ENCODE measurements around the gene RRM2. TPM values are rescaled to one million over a fixed set of nuclear protein-coding genes. Genes with fewer than 3 reads are reported as not detected.
A peak's percentile ranks its signal among the peaks of the same experiment; 100 is the strongest.

RRM2 gene
- total and polyA plus RNA-seq, 2 experiments from 2014 or later: 23.5 to 79.2 TPM

- H3K79me2 ChIP-seq (ENCODE audit: insufficient read depth): no peaks in the 10 kb centered on the region
- 0 to 2% methylated on average over 25 to 35 of the region's 53 CpGs for WGBS, 2 experiments (ENCODE audit: low coverage in 1 of 2, low lambda C conversion rate in 2 of 2, missing lambda C conversion rate in 2 of 2)
- TF ChIP-seq EZH2phosphoT487 (IDR thresholded peaks at IDR 0.05; ENCODE audit: insufficient read depth, low read depth) (no peak), EZH2 (IDR thresholded peaks at IDR 0.05; ENCODE audit: insufficient read depth, poor library complexity, severe bottlenecking) (no peak)
- peak overlapping the region; percentile 61 for H3K4me3 ChIP-seq
- peak overlapping the region; percentile 40 for H3K27ac ChIP-seq
- peak overlapping the region; percentile 71 for H2AFZ ChIP-seq
- DNase-seq: peak; percentile 84
- peak overlapping the region; percentile 72 for H3K9ac ChIP-seq
- H3K4me1 ChIP-seq (ENCODE audit: insufficient read depth): peaks cover 14% of the 10 kb centered on the region; the same call in 1 of the 2 replicates
- H3K9me3 ChIP-seq (ENCODE audit: low read depth): no peaks in the 10 kb centered on the region
- no peaks in the 10 kb centered on the region for H4K20me1 ChIP-seq (ENCODE audit: insufficient read depth)
- no peaks in the 10 kb centered on the region for H3K36me3 ChIP-seq (ENCODE audit: low read depth)
- in situ Hi-C loops (cut with MboI): loop anchor here (10.0 kb wide), 1 partner anchor 355 kb away; no protein-coding TSS in a partner anchor
- peaks cover 15% of the 10 kb centered on the region; the same call in 1 of the 2 replicates for H3F3A ChIP-seq (ENCODE audit: insufficient read depth)
- peak overlapping the region; percentile 61 for H3K4me2 ChIP-seq (ENCODE audit: unreplicated experiment)
- H3K9me2 ChIP-seq (ENCODE audit: insufficient read depth): no peaks in the 10 kb centered on the region
- peaks cover 36% of the 10 kb centered on the region for H3K27me3 ChIP-seq (replicated peaks; ENCODE audit: insufficient read depth)
Measured at GRCh38 chr2:10079266-10079869, 43.2 kb upstream of the RRM2 start.

- Histone ChIP-seq H3K9ac (peak within 1 kb of the TSS; percentile 72), H3F3A (ENCODE audit: insufficient read depth) (peaks cover 15% of the 10 kb centered on the region; the same call in 1 of the 2 replicates), H3K4me1 (ENCODE audit: insufficient read depth) (peaks cover 14% of the 10 kb centered on the region; the same call in 1 of the 2 replicates), H3K4me3 (peak within 1 kb of the TSS; percentile 61), H3K27ac (peak within 1 kb of the TSS; percentile 40), H3K79me2 (ENCODE audit: insufficient read depth) (no peaks in the 10 kb centered on the region), H3K36me3 (ENCODE audit: low read depth) (no peaks in the 10 kb centered on the region), H3K27me3 (replicated peaks; ENCODE audit: insufficient read depth) (peaks cover 41% of the 10 kb centered on the region), H3K9me2 (ENCODE audit: insufficient read depth) (no peaks in the 10 kb centered on the region), H2AFZ (peak within 1 kb of the TSS; percentile 71), H4K20me1 (ENCODE audit: insufficient read depth) (no peaks in the 10 kb centered on the region), H3K4me2 (ENCODE audit: unreplicated experiment) (peak within 1 kb of the TSS; percentile 61), H3K9me3 (ENCODE audit: low read depth) (no peaks in the 10 kb centered on the region)
- peak; percentile 66 for DNase-seq
- TF ChIP-seq EZH2phosphoT487 (IDR thresholded peaks at IDR 0.05; ENCODE audit: insufficient read depth, low read depth): no peak
- TF ChIP-seq EZH2 (IDR thresholded peaks at IDR 0.05; ENCODE audit: insufficient read depth, poor library complexity, severe bottlenecking): no peak
- in situ Hi-C loops (cut with MboI): loop anchor here (10.0 kb wide), 1 partner anchor 355 kb away; no protein-coding TSS in a partner anchor
- WGBS, 2 experiments (ENCODE audit: low coverage in 1 of 2, low lambda C conversion rate in 2 of 2, missing lambda C conversion rate in 2 of 2): 0 to 3% methylated on average over 15 to 47 of the region's 98 CpGs
Measured at GRCh38 chr2:10079870-10080535, 42.5 kb upstream of the RRM2 start, which contains the start of gene CYS1. Gene CYS1 (minus strand): TSS chr2:10080411. CDS start chr2:10080223, 188 bp downstream.

GRCh38 chr2:10080536-10081304 is 41.8 kb upstream of the RRM2 start:
- Histone ChIP-seq H3K4me2 (ENCODE audit: unreplicated experiment) (no peak overlapping the region), H3K36me3 (ENCODE audit: low read depth) (no peaks in the 10 kb centered on the region), H3K4me3 (peak overlapping the region; percentile 61; the same call in 1 of the 2 replicates), H3K27me3 (replicated peaks; ENCODE audit: insufficient read depth) (peaks cover 48% of the 10 kb centered on the region), H4K20me1 (ENCODE audit: insufficient read depth) (no peaks in the 10 kb centered on the region), H3K9me2 (ENCODE audit: insufficient read depth) (no peaks in the 10 kb centered on the region), H3K79me2 (ENCODE audit: insufficient read depth) (no peaks in the 10 kb centered on the region), H2AFZ (no peak overlapping the region), H3K9ac (no peak overlapping the region), H3K9me3 (ENCODE audit: low read depth) (no peaks in the 10 kb centered on the region), H3K27ac (no peak overlapping the region), H3F3A (ENCODE audit: insufficient read depth) (peaks cover 15% of the 10 kb centered on the region; the same call in 1 of the 2 replicates), H3K4me1 (ENCODE audit: insufficient read depth) (peaks cover 14% of the 10 kb centered on the region; the same call in 1 of the 2 replicates)
- DNase-seq: no peak
- TF ChIP-seq EZH2phosphoT487 (IDR thresholded peaks at IDR 0.05; ENCODE audit: insufficient read depth, low read depth) (0 out of 2 replicates have a peak, but pooled peaks have one; percentile 20), EZH2 (IDR thresholded peaks at IDR 0.05; ENCODE audit: insufficient read depth, poor library complexity, severe bottlenecking) (peak; percentile 60)
- WGBS, 2 experiments (ENCODE audit: low coverage in 1 of 2, low lambda C conversion rate in 2 of 2, missing lambda C conversion rate in 2 of 2): 25% methylated on average over 24 to 36 of the region's 45 CpGs
- in situ Hi-C loops (cut with MboI): no loop called here

GRCh38 chr2:10083046-10083445 is 39.5 kb upstream of the RRM2 start:
- no peaks in the 10 kb centered on the region for H3K36me3 ChIP-seq (ENCODE audit: low read depth)
- in situ Hi-C loops (cut with MboI): no loop called here
- H3K4me3 ChIP-seq: no peak overlapping the region
- H3K27ac ChIP-seq: no peak overlapping the region
- TF ChIP-seq EZH2phosphoT487 (IDR thresholded peaks at IDR 0.05; ENCODE audit: insufficient read depth, low read depth): no peak
- no peak for TF ChIP-seq EZH2 (IDR thresholded peaks at IDR 0.05; ENCODE audit: insufficient read depth, poor library complexity, severe bottlenecking)
- peak; percentile 17 for DNase-seq
- no peak overlapping the region for H2AFZ ChIP-seq
- H3K4me1 ChIP-seq (ENCODE audit: insufficient read depth): peaks cover 14% of the 10 kb centered on the region; the same call in 1 of the 2 replicates
- no peaks in the 10 kb centered on the region for H4K20me1 ChIP-seq (ENCODE audit: insufficient read depth)
- H3F3A ChIP-seq (ENCODE audit: insufficient read depth): peaks cover 15% of the 10 kb centered on the region; the same call in 1 of the 2 replicates
- no peak overlapping the region for H3K4me2 ChIP-seq (ENCODE audit: unreplicated experiment)
- H3K9me3 ChIP-seq (ENCODE audit: low read depth): no peaks in the 10 kb centered on the region
- no peak overlapping the region for H3K9ac ChIP-seq
- 2 to 7% methylated on average over 5 of the region's 5 CpGs for WGBS, 2 experiments (ENCODE audit: low coverage in 1 of 2, low lambda C conversion rate in 2 of 2, missing lambda C conversion rate in 2 of 2)
- no peaks in the 10 kb centered on the region for H3K79me2 ChIP-seq (ENCODE audit: insufficient read depth)
- no peaks in the 10 kb centered on the region for H3K9me2 ChIP-seq (ENCODE audit: insufficient read depth)
- H3K27me3 ChIP-seq (replicated peaks; ENCODE audit: insufficient read depth): peaks cover 54% of the 10 kb centered on the region

Measured in GM23248 (cell line).